IPS-11a (cell line): ENCODE results near the gene SOX12.
"Not testable (repeated sequence)": the region's sequence is repeated elsewhere in the genome, so short reads cannot be mapped to it uniquely, and the experiment has no call there.

ENCODE experiments used
- H3K4me3 ChIP-seq: one replicate; pipeline ENCODE4 v1.5.1; 2013; ENCODE audit warnings: low read depth, low read length, control low read depth

SOX12 gene

DNA sequence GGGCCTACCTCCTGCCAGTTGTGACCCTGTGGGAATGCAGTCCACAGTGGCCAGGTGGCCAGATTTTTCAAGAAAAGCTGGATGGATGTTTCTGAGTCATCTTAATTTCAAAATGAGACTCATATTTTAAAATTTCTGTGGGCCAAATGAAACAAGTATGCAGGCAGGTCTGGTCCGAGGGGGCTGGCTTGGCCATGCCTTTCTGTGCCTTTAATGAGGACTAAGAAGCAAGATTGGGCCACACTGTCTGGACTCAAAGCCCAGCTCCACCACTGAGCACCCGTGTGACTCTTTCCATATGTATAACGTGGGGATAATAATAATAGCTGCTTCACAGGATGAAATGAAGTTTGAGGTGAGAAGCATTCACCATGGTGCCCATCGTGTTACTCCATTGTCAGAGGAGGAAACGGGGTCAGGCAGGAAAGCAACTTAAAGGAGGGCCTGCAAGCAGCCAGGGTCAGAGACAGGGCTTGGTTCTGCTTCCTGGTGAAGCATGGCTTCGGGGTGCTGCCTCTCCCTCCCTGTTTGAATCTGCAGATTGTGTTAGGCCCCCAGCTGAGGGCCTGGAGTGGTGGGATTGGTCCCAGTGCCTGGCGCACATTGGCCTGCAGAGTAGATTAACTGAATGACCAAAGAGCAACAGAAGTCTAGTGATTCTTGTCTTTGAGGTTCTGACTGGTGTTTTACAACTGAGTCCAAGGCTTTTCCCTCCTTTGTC, 3.8 kb downstream of the SOX12 start:
- H3K4me3 ChIP-seq, result no peak overlapping the region

DNA sequence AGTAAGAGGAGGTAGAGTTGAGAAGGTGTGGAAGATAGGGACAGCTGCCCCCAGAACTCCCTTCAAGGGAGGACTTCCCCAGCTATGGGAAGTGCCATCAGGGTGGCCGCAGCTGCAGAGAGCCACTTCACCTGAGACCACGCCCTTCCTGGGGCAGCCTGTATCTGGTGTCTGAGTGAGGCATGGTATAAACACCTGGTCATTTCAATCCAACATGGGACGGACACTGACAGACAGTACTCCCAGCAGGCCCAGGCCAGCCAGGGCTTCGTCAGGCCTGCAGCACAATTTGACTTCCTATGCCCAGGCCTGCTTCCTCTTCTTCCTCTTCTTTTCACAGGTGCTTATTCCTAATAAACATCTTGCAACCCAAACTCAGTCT, 4.5 kb downstream of the SOX12 start:
- no peak overlapping the region for H3K4me3 ChIP-seq

DNA sequence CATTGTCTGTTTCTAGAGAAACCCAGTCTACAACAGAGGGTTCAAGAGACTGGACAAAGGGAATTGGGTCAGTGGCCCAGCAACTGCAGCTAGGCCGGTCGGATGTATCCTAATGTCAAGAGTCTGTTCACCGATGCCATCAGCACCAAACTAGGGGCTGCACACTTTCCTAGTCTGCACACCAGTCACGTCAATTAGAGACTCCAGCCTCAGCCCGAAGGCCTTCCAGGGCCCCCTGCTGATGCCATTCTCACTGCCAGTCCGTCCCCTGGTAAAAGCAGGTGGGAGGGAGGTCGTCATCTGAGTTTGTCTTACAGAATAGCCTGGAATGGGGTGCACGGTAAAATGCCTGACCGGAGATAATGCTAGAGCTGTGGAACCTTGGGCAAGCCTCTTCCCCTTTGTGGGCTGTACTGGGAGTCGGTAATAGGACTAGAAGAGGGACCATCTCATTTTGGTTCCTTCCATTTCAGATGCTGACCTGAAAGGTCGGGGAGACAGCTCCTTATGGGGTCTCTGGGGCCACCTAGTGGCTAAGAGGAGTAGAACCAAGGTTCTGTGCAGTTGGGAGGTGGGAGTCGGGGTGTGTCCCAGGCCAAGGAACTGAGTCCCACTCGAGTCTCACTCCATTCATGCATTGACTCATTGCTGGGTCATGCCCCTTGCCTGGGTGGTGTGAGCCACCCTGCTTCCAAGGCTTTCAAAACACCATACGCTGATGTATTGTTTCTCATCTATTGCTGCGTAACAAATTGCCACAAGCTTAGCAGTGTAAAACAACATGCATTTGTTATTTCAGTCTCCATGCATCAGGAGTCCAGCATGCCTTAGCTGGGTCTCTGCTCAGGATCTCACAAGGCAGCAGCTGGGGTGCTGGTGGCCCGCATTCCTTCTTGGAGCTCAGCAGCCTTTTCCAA, 5.1 kb downstream of the SOX12 start:
- no peak overlapping the region for H3K4me3 ChIP-seq

DNA sequence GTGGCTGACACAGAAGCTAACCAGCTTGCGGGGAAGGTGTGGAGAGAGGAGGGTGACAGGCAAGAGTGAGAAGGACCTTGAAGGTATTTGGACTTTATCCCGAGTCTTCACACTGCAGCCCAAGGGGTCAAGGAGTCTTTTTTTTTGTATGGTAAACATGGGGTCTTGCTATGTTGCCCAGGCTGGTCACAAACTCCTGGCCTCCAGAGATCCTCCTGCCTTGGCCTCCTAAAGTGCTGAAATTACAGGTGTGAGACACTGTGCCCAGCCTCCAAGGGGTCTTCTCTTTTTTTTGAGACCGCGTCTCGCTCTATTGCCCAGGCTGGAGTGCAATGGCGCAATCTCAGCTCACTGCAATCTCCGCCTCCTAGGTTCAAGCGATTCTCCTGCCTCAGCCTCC, 9.2 kb downstream of the SOX12 start:
- H3K4me3 ChIP-seq, result no peak overlapping the region

DNA sequence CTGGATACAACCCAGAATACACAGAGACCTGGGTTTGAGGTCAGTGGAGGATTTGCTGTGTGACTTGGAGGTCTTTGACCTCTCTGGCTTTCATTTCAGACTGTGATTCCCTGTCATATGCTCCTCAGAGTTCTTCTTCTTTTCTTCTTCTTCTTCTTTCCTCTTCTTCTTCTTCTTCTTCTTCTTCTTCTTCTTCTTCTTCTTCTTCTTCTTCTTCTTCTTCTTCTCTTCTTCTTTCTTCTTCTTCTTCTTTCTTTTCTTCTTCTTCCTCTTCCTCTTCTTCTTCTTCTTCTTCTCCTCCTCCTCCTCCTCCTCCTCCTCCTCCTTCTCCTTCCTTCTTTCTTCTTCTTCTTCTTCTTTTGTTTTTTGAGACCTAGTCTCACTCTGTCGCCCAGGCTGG, 10.7 kb downstream of the SOX12 start:
- H3K4me3 ChIP-seq, result not testable (repeated sequence)

DNA sequence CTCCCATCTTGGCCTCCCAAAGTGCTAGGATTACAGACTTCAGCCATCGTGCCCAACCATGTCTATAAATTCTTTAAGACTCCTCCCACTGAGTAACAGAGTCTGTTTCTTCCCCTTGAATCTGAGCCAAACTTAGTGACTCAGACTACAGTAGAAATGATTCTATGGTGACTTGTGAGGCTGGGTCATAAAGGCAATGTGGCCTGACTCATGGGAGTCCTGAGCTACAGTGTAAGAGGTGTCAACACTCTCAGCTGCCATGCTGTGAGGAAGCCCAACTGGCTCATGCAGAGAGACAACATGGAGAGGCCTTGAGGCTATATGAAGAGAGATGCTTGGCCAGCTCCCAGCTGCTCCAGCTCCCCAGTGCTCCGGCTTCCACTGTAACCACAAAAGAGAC, 16.3 kb downstream of the SOX12 start:
- H3K4me3 ChIP-seq, result no peak overlapping the region

DNA sequence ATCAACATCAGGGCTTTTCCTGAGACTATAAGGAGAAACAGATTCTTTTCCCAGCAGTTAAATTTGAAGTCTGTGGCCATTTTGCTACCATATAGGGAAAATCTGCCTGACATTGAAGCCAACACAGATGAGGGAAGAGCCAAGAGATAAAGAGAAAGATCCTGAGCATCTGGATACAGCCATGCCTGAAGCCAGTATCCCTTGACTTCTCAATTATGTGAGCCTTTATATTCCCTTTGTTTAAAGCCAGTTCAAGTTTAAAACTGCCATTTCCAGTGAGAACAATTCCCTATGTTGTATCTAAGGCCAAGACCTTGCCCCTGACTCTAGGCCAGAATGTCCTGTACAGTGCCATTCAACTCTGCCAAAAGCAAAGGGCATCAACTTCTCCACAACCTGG, 17.8 kb downstream of the SOX12 start:
- H3K4me3 ChIP-seq, result no peak overlapping the region

DNA sequence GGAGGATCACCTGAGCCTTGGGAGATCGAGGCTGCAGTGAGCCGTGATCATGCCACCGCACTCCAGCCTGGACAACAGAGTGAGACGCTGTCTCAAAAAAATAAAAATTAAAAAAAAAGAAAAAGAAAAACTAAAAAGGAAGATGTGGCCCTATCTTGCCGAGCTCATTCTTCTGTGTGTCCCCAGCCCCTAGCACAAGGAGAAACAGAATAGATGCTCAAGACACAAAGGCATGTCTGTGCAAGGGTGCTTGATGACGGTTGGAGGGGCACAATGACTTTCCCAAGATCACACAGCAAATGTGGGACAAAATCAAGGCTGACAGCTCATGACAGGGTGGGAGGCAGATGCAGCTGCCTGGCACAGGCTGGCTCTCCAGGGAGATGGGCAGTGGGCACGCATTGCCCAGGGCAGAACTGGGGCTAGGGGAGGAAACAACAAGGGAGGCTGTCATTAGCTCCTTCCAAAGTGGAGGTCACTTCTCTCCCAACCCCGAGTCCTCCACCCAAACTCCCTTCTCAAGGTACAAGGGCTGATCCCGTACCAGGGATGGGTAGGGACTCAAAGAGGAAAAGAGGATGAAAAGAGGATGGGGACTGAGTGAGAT, 20.8 kb downstream of the SOX12 start:
- peak overlapping the region; percentile 77 for H3K4me3 ChIP-seq

DNA sequence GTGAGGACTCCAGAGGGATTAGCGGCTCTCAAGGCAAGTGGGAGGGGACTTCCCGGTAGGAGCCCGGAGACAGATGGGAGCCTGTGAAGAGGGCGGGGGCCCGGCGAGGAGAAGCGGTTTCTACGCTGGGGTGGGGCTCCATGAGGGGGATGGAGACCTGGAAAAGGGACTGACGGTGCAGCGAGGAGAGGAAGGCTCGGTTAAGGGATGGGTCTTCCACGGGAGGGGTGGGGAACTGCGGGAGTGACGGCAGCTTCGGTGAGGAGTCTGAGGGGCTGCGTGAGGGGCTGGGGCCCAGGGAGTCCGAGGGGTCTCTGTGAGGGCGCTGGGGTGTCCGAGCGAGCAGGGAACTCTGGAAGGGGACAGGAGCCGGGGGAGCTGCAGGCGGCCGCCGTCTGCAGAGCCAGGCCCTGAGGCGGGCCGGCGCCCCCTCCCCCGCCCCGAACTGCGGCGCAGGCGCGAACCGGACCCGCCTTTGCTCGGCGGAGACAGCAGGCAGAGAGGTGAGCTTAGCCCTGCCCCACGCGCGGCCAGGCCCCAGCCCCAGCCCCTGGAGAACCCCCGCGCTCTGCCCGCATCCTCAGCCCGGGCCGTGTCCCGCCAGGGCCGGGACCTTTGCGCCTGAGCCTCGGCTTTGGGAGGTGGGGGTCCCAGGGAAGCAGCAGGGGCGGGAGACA, 21.4 kb downstream of the SOX12 start, which contains the start of gene NRSN2:
NRSN2 (plus strand) TSS at position 472 of the 677 bp plus-strand sequence. CDS start 2,533 bp downstream, outside the sequence.
- H3K4me3 ChIP-seq, result peak within 1 kb of the TSS; percentile 77

DNA sequence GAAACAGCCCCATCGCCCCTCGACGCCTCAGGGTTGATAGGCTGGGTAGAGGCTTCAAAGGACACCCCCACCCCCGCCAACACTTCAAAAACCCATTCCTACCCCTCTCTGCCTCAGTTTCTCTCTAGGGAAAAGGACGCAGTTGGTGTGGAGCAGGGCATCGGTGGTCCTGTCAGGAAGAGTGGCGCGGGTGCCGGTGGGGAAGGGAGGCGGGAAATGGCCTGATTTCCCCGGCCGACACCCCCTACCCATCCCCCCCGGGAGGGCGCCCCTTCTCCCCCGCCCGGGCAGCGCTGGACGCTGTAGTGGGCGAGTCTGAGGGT, 21.9 kb downstream of the SOX12 start:
- peak overlapping the region; percentile 77 for H3K4me3 ChIP-seq

DNA sequence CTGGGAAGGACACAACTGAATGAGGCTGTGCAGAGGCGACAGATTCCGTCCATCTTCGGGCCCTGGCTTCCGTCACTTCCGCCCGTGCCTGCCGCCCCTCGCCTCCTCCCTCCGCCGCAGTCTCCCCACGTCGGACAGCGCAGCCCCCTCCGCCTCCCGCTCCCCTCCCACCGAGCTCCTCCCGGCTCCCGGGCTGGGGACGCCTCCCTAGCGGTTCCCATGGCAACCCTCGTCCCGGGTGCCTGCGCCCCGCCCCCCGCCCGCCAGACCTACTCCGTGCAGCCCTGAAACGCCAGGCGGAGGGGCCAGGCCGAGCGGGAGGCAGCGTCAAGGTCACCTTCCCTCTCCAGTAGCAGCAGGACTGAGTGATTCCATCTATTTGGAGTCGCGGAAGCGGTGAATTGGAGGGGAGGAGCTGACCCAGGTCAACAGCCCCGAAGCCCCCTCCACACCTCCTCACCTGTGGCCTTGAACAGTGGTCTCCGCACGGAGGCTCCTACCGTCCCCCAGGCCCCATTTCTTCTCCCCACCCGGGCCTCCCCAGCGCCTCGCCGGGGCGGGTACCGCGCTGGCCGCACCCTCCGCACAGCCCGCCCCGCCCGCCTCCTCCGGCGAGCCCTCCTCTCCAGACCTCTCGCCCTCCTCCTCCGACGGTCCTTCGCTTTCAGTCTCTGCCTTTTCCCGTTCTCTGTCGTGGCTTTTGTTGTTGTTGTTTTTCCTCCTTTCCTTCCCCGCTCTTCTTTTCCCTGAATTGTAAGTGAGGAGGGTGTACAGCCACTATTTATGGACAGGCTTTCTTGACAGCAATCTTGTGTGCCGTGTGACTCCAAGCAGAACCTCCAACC, 22.5 kb downstream of the SOX12 start:
- peak overlapping the region; percentile 77 for H3K4me3 ChIP-seq

DNA sequence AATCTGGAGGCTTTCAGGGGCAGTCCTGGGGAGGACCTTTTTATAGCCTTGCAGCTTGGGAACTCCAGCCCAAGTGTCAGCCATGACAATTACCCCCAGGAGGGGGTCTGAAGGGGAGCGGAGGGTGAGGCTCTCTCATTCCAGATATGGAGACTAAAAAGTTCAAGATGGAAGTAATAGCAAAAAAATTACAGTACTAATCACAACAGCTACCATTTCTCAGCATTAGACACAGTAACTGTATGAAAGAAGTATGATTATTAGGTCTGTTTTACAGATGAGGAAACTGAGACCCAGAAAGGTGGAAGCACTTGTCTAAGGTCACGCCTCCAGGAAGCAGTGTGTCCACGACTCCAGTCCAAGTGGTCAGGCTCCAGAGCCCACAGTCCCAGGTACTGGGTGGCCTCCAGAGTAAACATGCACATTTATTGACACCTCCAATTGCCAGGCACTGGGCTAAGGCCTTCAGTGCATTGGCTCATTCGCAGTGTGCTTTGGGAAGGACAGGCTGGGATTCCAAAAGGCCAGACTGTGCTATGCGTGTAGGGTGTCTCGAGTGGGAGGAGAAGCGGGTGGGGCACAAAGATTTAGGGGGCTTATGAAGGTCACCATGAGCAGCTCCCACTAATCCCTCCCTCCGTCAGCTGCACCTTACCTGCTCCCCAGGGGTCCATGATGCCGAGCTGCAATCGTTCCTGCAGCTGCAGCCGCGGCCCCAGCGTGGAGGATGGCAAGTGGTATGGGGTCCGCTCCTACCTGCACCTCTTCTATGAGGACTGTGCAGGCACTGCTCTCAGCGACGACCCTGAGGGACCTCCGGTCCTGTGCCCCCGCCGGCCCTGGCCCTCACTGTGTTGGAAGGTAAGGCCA, 23.9 kb downstream of the SOX12 start:
- H3K4me3 ChIP-seq, result no peak overlapping the region

DNA sequence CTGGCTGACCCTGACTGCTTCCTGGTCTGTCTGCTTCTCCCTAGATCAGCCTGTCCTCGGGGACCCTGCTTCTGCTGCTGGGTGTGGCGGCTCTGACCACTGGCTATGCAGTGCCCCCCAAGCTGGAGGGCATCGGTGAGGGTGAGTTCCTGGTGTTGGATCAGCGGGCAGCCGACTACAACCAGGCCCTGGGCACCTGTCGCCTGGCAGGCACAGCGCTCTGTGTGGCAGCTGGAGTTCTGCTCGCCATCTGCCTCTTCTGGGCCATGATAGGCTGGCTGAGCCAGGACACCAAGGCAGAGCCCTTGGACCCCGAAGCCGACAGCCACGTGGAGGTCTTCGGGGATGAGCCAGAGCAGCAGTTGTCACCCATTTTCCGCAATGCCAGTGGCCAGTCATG, 27.8 kb downstream of the SOX12 start:
- H3K4me3 ChIP-seq, result no peak overlapping the region

DNA sequence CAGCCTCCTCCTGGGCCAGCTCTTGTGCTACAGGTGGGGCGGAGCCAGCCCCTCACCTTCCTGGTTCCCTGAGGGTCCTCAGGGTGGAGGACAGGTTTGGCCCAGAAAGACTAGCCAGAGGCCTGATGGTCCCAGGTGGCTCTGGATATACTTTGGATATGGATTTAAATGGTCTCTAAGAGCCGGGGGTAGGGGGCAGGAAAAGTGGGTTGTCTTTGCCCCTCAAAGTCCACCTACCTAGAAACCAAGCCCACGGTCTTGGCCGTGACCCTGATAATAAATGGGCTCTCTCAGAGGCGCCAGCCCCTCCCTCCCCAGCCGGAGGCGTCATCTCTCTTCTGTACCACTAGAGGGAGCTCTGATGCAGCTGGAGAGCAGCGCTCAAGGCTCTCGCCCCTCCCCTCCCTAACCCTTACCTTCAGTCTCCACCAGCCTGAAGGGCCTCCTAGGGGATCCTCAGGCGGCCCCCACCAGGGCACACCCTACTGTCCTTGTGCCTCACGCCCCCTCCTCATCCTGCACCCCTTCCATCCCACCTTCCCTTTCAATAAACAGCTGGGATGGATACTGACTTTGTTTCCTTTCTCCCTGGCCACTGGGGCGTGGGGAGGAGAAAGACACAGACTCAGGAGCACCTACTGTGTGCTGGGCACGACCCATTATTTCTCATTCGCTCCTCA, 29.1 kb downstream of the SOX12 start:
- H3K4me3 ChIP-seq, result no peak overlapping the region

DNA sequence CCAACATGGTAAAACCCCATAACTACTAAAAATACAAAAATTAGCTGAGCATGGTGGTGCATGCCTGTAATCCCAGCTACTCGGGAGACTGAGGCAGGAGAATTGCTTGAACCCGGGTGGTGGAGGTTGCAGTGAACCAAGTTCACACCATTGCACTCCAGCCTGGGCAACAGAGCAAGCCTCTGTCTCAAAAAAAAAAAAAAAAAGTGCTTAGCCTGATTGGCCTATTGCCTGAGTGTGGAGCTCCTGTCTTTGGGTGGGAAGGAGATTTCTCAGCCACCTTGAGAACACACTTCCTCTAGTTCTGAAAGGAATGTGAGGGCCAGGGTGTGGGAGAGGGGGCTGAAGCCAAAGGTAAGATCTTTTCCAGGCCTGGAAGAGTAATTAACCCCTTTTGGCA, 30.8 kb downstream of the SOX12 start:
- not testable (repeated sequence) for H3K4me3 ChIP-seq

DNA sequence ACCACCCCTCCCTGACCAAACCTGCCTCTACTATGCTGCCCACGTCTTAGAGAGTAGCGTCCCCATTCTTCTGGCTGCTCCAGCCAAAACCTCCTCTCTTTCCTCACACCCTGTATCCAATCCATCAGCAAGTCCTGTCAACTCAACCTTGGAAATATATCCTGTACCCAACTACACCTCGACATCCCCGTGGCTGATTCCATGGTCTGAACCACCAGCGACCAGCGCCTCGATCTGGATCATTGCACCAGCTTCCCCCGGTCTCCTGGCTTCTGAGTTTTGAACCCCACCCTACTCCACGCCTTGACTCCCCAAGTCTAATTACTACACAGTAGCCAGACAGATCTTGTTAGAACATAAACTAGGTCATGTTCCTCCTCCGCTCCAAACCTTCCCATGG, 31.4 kb downstream of the SOX12 start:
- H3K4me3 ChIP-seq, result no peak overlapping the region

DNA sequence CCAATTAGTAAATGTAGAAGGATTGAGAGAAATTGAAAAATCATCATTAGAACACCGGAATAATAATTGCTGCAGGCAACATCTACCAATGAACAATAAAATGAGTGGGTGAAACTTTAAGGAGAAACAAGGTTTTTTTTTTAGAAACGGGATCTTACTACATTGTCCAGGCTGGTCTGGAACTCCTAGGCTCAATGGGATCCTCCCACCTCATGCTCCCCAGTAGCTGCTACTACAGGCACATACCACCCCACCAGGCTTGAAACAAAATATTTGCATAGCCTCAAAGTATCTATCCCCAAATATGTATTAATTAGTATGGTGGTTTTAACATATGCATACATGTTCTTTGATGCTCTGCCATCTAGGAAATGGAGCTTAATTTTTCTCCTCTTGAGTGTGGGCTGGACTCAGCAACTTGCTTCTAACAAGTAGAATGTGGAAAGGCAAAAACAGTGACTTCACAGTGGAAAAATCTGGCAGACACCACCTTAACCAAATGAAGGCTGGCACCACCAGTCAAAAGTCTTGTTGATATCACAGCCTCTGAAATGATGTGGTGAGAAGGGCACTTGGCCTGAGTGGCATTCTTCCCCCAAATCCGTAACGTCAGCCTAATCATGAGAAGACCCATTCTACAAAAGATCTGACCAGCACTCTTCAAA, 33.7 kb downstream of the SOX12 start:
- H3K4me3 ChIP-seq, result no peak overlapping the region

DNA sequence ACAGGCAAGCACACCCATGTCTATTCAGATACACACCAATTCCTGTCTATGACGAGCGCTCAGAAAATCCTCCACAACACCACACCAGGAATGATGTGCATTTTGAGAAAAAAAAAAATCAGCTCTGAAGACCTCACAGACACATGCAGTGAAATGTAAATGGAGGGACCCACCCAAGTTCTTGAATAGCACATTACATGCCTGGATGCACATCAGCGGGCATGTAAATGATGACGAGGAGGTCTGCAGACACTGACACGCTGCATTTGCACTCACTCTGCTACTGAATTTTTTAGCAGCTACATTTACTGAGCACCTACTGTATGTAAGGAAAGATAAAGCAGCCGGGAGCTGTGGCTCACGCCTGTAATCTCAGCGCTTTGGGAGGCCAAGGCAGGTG, 36.2 kb downstream of the SOX12 start:
- no peak overlapping the region for H3K4me3 ChIP-seq
